ENCODE measurements around the gene RALGAPA1.
"Not testable (repeated sequence)": the region's sequence is repeated elsewhere in the genome, so short reads cannot be mapped to it uniquely, and the experiment has no call there.

RALGAPA1 gene

GRCh38 chr14:35600253-35600652, 208.8 kb downstream of the RALGAPA1 start:
- Histone ChIP-seq H3K18ac (ENCODE audit: low read length) (no peak overlapping the region), H2AK5ac (ENCODE audit: low read length) (no peak overlapping the region), H2BK12ac (ENCODE audit: low read length) (no peak overlapping the region), H3K4ac (ENCODE audit: low read depth, low read length) (no peak overlapping the region), H3K36me3 (ENCODE audit: control insufficient read depth in 1 of 2, insufficient read depth in 2 of 2, low read length in 2 of 2) (peaks cover 0 to 2% of the 10 kb centered on the region in 2 experiments), H3K4me3 (ENCODE audit: low read depth, low read length) (no peak overlapping the region), H3K14ac (ENCODE audit: low read length) (no peak overlapping the region), H3K79me2 (ENCODE audit: control insufficient read depth, insufficient read depth, low read length, poor library complexity) (no peaks in the 10 kb centered on the region), H3K4me1 (ENCODE audit: control insufficient read depth in 1 of 2, insufficient read depth in 2 of 2, low read length in 2 of 2) (no peaks in the 10 kb centered on the region), H3K4me2 (ENCODE audit: low read length) (no peak overlapping the region), H2BK120ac (ENCODE audit: insufficient read depth, low read length, poor library complexity) (no peak overlapping the region), H3K9me3 (ENCODE audit: insufficient read depth, low read depth, low read length) (no peaks in the 10 kb centered on the region), H3K27me3 (ENCODE audit: insufficient read depth, low read length) (no peaks in the 10 kb centered on the region), H3K27ac (ENCODE audit: low read depth, low read length) (no peak overlapping the region), H3K23ac (ENCODE audit: low read length) (no peak overlapping the region), H2AFZ (ENCODE audit: insufficient read depth, low read length, poor library complexity) (no peak overlapping the region), H2BK5ac (ENCODE audit: low read depth, low read length, poor library complexity) (no peak overlapping the region), H3K9ac (ENCODE audit: low read length) (no peak overlapping the region), H4K91ac (ENCODE audit: low read depth, low read length) (no peak overlapping the region), H4K12ac (ENCODE audit: low read depth, low read length) (no peak overlapping the region), H4K8ac (ENCODE audit: low read depth, low read length) (no peak overlapping the region), H3K79me1 (ENCODE audit: low read length) (no peaks in the 10 kb centered on the region)
- no peak for DNase-seq
- no CpG with 5 or more reads among the region's 1 CpG for WGBS (ENCODE audit: extremely low coverage, insufficient coverage, insufficient read length)

DNA sequence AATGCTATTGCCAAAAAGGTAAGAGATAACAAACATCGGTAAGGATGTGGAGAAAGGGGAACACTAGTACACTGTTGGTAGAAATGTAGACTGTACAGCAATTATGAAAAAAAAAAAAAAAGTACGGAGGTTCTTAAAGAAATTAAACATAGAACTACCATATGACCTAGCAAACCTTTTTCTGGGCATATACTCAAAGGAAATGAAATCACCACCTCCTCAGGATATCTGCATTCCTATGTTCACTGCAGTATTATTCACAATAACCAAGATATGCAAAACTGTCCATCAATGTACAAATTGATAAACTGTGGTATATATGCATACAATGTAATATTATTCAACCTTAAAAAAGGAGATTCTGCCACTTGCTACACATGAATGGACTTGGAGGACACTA, 214.5 kb downstream of the RALGAPA1 start:
- H3K14ac ChIP-seq (ENCODE audit: low read length): no peak overlapping the region
- H3K79me1 ChIP-seq (ENCODE audit: low read length): no peaks in the 10 kb centered on the region
- H3K4ac ChIP-seq (ENCODE audit: low read depth, low read length): no peak overlapping the region
- H3K9ac ChIP-seq (ENCODE audit: low read length): no peak overlapping the region
- H3K4me1 ChIP-seq (ENCODE audit: control insufficient read depth in 1 of 2, insufficient read depth in 2 of 2, low read length in 2 of 2): no peaks in the 10 kb centered on the region
- H3K18ac ChIP-seq (ENCODE audit: low read length): no peak overlapping the region
- no peaks in the 10 kb centered on the region for H3K79me2 ChIP-seq (ENCODE audit: control insufficient read depth, insufficient read depth, low read length, poor library complexity)
- no peak for DNase-seq
- H4K12ac ChIP-seq (ENCODE audit: low read depth, low read length): no peak overlapping the region
- no peaks in the 10 kb centered on the region for H3K27me3 ChIP-seq (ENCODE audit: insufficient read depth, low read length)
- H3K9me3 ChIP-seq (ENCODE audit: insufficient read depth, low read depth, low read length): no peaks in the 10 kb centered on the region
- H2AFZ ChIP-seq (ENCODE audit: insufficient read depth, low read length, poor library complexity): no peak overlapping the region
- H2BK120ac ChIP-seq (ENCODE audit: insufficient read depth, low read length, poor library complexity): no peak overlapping the region
- H2AK5ac ChIP-seq (ENCODE audit: low read length): no peak overlapping the region
- no peak overlapping the region for H2BK5ac ChIP-seq (ENCODE audit: low read depth, low read length, poor library complexity)
- H3K36me3 ChIP-seq (ENCODE audit: control insufficient read depth in 1 of 2, insufficient read depth in 2 of 2, low read length in 2 of 2): no peaks in the 10 kb centered on the region
- no peak overlapping the region for H4K8ac ChIP-seq (ENCODE audit: low read depth, low read length)
- no peak overlapping the region for H3K4me3 ChIP-seq (ENCODE audit: low read depth, low read length)
- no peak overlapping the region for H2BK12ac ChIP-seq (ENCODE audit: low read length)
- no CpG with 5 or more reads among the region's 2 CpGs for WGBS (ENCODE audit: extremely low coverage, insufficient coverage, insufficient read length)
- H3K23ac ChIP-seq (ENCODE audit: low read length): no peak overlapping the region
- H4K91ac ChIP-seq (ENCODE audit: low read depth, low read length): no peak overlapping the region
- H3K27ac ChIP-seq (ENCODE audit: low read depth, low read length): no peak overlapping the region
- no peak overlapping the region for H3K4me2 ChIP-seq (ENCODE audit: low read length)

DNA sequence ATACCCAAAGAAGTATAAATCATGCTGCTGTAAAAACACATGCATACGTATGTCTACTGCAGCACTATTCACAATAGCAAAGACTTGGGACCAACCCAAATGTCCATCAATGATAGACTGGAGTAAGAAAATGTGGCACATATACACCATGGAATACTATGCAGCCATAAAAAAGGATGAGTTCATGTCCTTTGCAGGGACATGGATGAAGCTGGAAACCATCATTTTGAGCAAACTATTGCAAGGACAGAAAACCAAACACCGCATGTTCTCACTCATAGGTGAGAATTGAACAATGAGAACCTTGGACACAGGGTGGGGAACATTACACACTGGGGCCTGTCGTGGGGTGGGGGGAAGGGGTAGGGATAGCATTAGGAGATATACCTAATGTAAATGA, 221.7 kb downstream of the RALGAPA1 start:
- not testable (repeated sequence) for H2AK5ac ChIP-seq (ENCODE audit: low read length); H3K9me3 ChIP-seq (ENCODE audit: insufficient read depth, low read depth, low read length); H3K9ac ChIP-seq (ENCODE audit: low read length); H2BK12ac ChIP-seq (ENCODE audit: low read length); H3K36me3 ChIP-seq (ENCODE audit: control insufficient read depth in 1 of 2, insufficient read depth in 2 of 2, low read length in 2 of 2); H4K8ac ChIP-seq (ENCODE audit: low read depth, low read length); H3K4me2 ChIP-seq (ENCODE audit: low read length); H2BK120ac ChIP-seq (ENCODE audit: insufficient read depth, low read length, poor library complexity); H3K4me1 ChIP-seq (ENCODE audit: control insufficient read depth in 1 of 2, insufficient read depth in 2 of 2, low read length in 2 of 2); H3K4me3 ChIP-seq (ENCODE audit: low read depth, low read length); H2AFZ ChIP-seq (ENCODE audit: insufficient read depth, low read length, poor library complexity); H4K12ac ChIP-seq (ENCODE audit: low read depth, low read length); H3K23ac ChIP-seq (ENCODE audit: low read length); H3K79me1 ChIP-seq (ENCODE audit: low read length); H3K27me3 ChIP-seq (ENCODE audit: insufficient read depth, low read length); H3K27ac ChIP-seq (ENCODE audit: low read depth, low read length); H3K79me2 ChIP-seq (ENCODE audit: control insufficient read depth, insufficient read depth, low read length, poor library complexity); H3K14ac ChIP-seq (ENCODE audit: low read length); H2BK5ac ChIP-seq (ENCODE audit: low read depth, low read length, poor library complexity); H4K91ac ChIP-seq (ENCODE audit: low read depth, low read length); DNase-seq; H3K18ac ChIP-seq (ENCODE audit: low read length); H3K4ac ChIP-seq (ENCODE audit: low read depth, low read length)
- no CpG with 5 or more reads among the region's 3 CpGs for WGBS (ENCODE audit: extremely low coverage, insufficient coverage, insufficient read length)

DNA sequence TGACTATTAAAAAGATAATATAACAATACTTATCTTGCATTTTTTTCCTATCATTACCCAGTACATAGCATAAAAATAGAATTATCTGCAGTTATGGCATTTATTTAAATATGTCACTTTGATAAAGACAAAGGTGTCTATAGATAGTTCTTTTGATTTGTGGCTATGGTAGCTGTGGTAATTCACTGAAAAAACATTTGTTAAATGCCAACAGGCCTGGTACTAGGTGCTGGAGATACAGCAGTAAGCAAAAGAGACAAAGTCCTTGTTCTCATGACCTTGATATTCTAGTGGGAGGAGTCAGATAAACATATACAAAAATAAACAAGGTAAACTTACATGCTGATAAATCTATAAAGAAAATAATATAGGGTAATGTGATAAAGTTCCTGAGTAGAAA, 230.5 kb downstream of the RALGAPA1 start:
- H3K4ac ChIP-seq (ENCODE audit: low read depth, low read length): no peak overlapping the region
- H3K9me3 ChIP-seq (ENCODE audit: insufficient read depth, low read depth, low read length): no peaks in the 10 kb centered on the region
- H3K4me2 ChIP-seq (ENCODE audit: low read length): no peak overlapping the region
- no peak overlapping the region for H3K9ac ChIP-seq (ENCODE audit: low read length)
- DNase-seq: no peak
- no peaks in the 10 kb centered on the region for H3K4me1 ChIP-seq (ENCODE audit: control insufficient read depth in 1 of 2, insufficient read depth in 2 of 2, low read length in 2 of 2)
- no peak overlapping the region for H3K4me3 ChIP-seq (ENCODE audit: low read depth, low read length)
- H3K27me3 ChIP-seq (ENCODE audit: insufficient read depth, low read length): no peaks in the 10 kb centered on the region
- H2AK5ac ChIP-seq (ENCODE audit: low read length): no peak overlapping the region
- H3K23ac ChIP-seq (ENCODE audit: low read length): no peak overlapping the region
- H3K79me2 ChIP-seq (ENCODE audit: control insufficient read depth, insufficient read depth, low read length, poor library complexity): no peaks in the 10 kb centered on the region
- no peak overlapping the region for H4K12ac ChIP-seq (ENCODE audit: low read depth, low read length)
- H3K27ac ChIP-seq (ENCODE audit: low read depth, low read length): no peak overlapping the region
- no peak overlapping the region for H4K8ac ChIP-seq (ENCODE audit: low read depth, low read length)
- no peaks in the 10 kb centered on the region for H3K36me3 ChIP-seq (ENCODE audit: control insufficient read depth in 1 of 2, insufficient read depth in 2 of 2, low read length in 2 of 2)
- H2AFZ ChIP-seq (ENCODE audit: insufficient read depth, low read length, poor library complexity): no peak overlapping the region
- H2BK12ac ChIP-seq (ENCODE audit: low read length): no peak overlapping the region
- no peak overlapping the region for H4K91ac ChIP-seq (ENCODE audit: low read depth, low read length)
- no peak overlapping the region for H3K14ac ChIP-seq (ENCODE audit: low read length)
- no peak overlapping the region for H2BK120ac ChIP-seq (ENCODE audit: insufficient read depth, low read length, poor library complexity)
- no peaks in the 10 kb centered on the region for H3K79me1 ChIP-seq (ENCODE audit: low read length)
- H3K18ac ChIP-seq (ENCODE audit: low read length): no peak overlapping the region
- no peak overlapping the region for H2BK5ac ChIP-seq (ENCODE audit: low read depth, low read length, poor library complexity)

Data from trophoblast cell (in vitro differentiated cells and primary cell).